Transverse colon (tissue), 4 donors: ENCODE results near the gene SDHAF3. TPM values are rescaled to one million over a fixed set of nuclear protein-coding genes. Genes with fewer than 3 reads are reported as not detected.
"Not testable (repeated sequence)": the region's sequence is repeated elsewhere in the genome, so short reads cannot be mapped to it uniquely, and the experiment has no call there.

Experiments
- DNase-seq: peaks from one replicate; pipeline ENCODE4 v3.0.0-alpha.2; 2019
- H3K27ac ChIP-seq, 4 donors: fragments of 200-600 bp; sonication (generic); 2 replicates each; pipeline ENCODE4 v1.5.1; 2016 to 2018; ENCODE audit warnings: inconsistent platforms in 4 of 4
- H3K27me3 ChIP-seq: fragments of 200-600 bp; sonication (generic); 2 replicates; pipeline ENCODE4 v1.5.1; 2017; ENCODE audit warnings: inconsistent platforms
- H3K36me3 ChIP-seq, 4 donors: fragments of 200-600 bp; sonication (generic); 2 replicates each; pipeline ENCODE4 v1.5.1; 2017 to 2019; ENCODE audit warnings: inconsistent platforms in 4 of 4
- H3K4me1 ChIP-seq, 4 donors: fragments of 200-600 bp; sonication (generic); 2 replicates each; pipeline ENCODE4 v1.5.1; 2017 to 2020; ENCODE audit warnings: inconsistent platforms in 4 of 4
- H3K4me3 ChIP-seq, 4 donors: fragments of 200-600 bp; sonication (generic); 1 replicate in 1 of 4; 2 replicates in 3 of 4; pipeline versions ENCODE4 v1.5.1 to v1.6.1; 2017 to 2019; ENCODE audit warnings: inconsistent platforms in 4 of 4
- H3K9me3 ChIP-seq, 2 donors: fragments of 200-600 bp; sonication (generic); 2 replicates each; pipeline ENCODE4 v1.5.1; 2017 to 2019; ENCODE audit warnings: inconsistent platforms in 2 of 2
- CTCF ChIP-seq, 5 experiments: fragments of 200-600 bp in 3 of 5; fragments of 450-650 bp in 2 of 5; sonication (generic) in 3 of 5; IDR thresholded peaks; 1 replicate in 2 of 5; 2 replicates in 3 of 5; pipeline ENCODE4 v1.5.1; 2016 to 2017; ENCODE audit warnings: antibody characterized with exemption in 5 of 5, inconsistent platforms in 3 of 5, mild to moderate bottlenecking in 2 of 5, moderate library complexity in 1 of 5
- EP300 ChIP-seq: sonication (generic); formaldehyde crosslinking; IDR thresholded peaks from one replicate; pipeline ENCODE4 v1.6.1; 2017; ENCODE audit warnings: antibody characterized with exemption, low read depth
- POLR2A ChIP-seq: fragments of 450-650 bp; IDR thresholded peaks from one replicate; pipeline ENCODE4 v1.6.1; 2016; ENCODE audit warnings: antibody characterized with exemption, mild to moderate bottlenecking, moderate library complexity
- POLR2AphosphoS5 ChIP-seq, 3 donors: sonication (generic); formaldehyde crosslinking; IDR thresholded peaks; one replicate each; pipeline ENCODE4 v1.6.1; 2016; ENCODE audit warnings: antibody characterized with exemption in 3 of 3
- WGBS, 2 donors: methylation state at CpG; one replicate each; pipeline ENCODE4 v1.1.5; 2018; ENCODE audit warnings: low coverage in 1 of 2; 5-methylcytosine and 5-hydroxymethylcytosine counted together
- in situ Hi-C, 4 donors: fragments of 200-750 bp; cut with MboI; loops; one replicate each; pipeline versions ENCODE4 v1.15.0 to v1.15.1; 2017; ENCODE audit warnings: low sequenced_read_pairs in 3 of 4, low pct_ligation_motif_present in 1 of 4, low pct_unique_long_range_greater_than_20kb in 1 of 4
- intact Hi-C: fragments of 100-400 bp; cut with DNase I; formaldehyde crosslinking; loops from one replicate; pipeline ENCODE4 v1.15.1; 2023; ENCODE audit warnings: low total_unique reads
- total RNA-seq, 4 donors: library from RNA; depleted of rRNA; stranded (reverse); fragments of >200 nt; gene quantifications; one replicate each; pipeline ENCODE4 v1.1.0, GENCODE V29; 2016

The SDHAF3 gene
- total RNA-seq, 4 donors from 2014 or later: 0.60 to 7.5 (median 5.3) TPM; not detected in 1

- Histone ChIP-seq H3K27me3 (no peaks in the 10 kb centered on the region), H3K27ac (peak overlapping the region; percentile 84 to 87 (median 84)), H3K4me3 (peak overlapping the region; percentile 56 to 92 (median 67)), H3K4me1 (peaks cover 6 to 17% (median 15%) of the 10 kb centered on the region in 4 donors), H3K36me3 (no peaks in the 10 kb centered on the region), H3K9me3 (no peaks in the 10 kb centered on the region)
- no peak for TF ChIP-seq POLR2AphosphoS5 (IDR thresholded peaks at IDR 0.05)
- no peak for TF ChIP-seq CTCF (IDR thresholded peaks at IDR 0.05)
- TF ChIP-seq EP300: no peak
- WGBS, 2 donors: 12 to 19% methylated on average over 13 of the region's 13 CpGs
- intact Hi-C loops (no loop called here), in situ Hi-C loops (loop anchor here in 1 of 4 donors (25.0 kb wide), 1 partner anchor 719 kb away; no protein-coding TSS in a partner anchor)
- DNase-seq: no peak
Observed at GRCh38 chr7:97118306-97118917, 914 bp downstream of the SDHAF3 start.

- in situ Hi-C loops (loop anchor here in 1 of 4 donors (25.0 kb wide), 1 partner anchor 718 kb away; no protein-coding TSS in a partner anchor), intact Hi-C loops (no loop called here)
- WGBS, 2 donors: 93 to 96% methylated on average over 2 of the region's 2 CpGs
- H3K27ac ChIP-seq: no peak overlapping the region
- TF ChIP-seq POLR2AphosphoS5 (IDR thresholded peaks at IDR 0.05): no peak
- TF ChIP-seq POLR2A: no peak
- no peak for TF ChIP-seq EP300
- no peak for TF ChIP-seq CTCF (IDR thresholded peaks at IDR 0.05)
- no peaks in the 10 kb centered on the region for H3K27me3 ChIP-seq
- peaks cover 6 to 17% (median 15%) of the 10 kb centered on the region in 4 donors for H3K4me1 ChIP-seq
- DNase-seq: no peak
- no peaks in the 10 kb centered on the region for H3K9me3 ChIP-seq
- no peaks in the 10 kb centered on the region for H3K36me3 ChIP-seq
- H3K4me3 ChIP-seq: no peak overlapping the region
Observed at GRCh38 chr7:97119747-97120146, 2.2 kb downstream of the SDHAF3 start.

GRCh38 chr7:97120713-97121457, 3.4 kb downstream of the SDHAF3 start:
- intact Hi-C loops (no loop called here), in situ Hi-C loops (loop anchor here in 1 of 4 donors (25.0 kb wide), 1 partner anchor 716 kb away; no protein-coding TSS in a partner anchor)
- no peaks in the 10 kb centered on the region for H3K9me3 ChIP-seq
- no peak for TF ChIP-seq EP300
- no peak for TF ChIP-seq POLR2A
- TF ChIP-seq CTCF (IDR thresholded peaks at IDR 0.05): no peak
- TF ChIP-seq POLR2AphosphoS5 (IDR thresholded peaks at IDR 0.05): no peak
- 86 to 91% methylated on average over 5 of the region's 5 CpGs for WGBS, 2 donors
- H3K4me3 ChIP-seq: no peak overlapping the region
- H3K27ac ChIP-seq: no peak overlapping the region
- H3K27me3 ChIP-seq: no peaks in the 10 kb centered on the region
- peaks cover 6 to 17% (median 15%) of the 10 kb centered on the region in 4 donors for H3K4me1 ChIP-seq
- DNase-seq: no peak
- H3K36me3 ChIP-seq: no peaks in the 10 kb centered on the region

GRCh38 chr7:97123115-97123514, 5.6 kb downstream of the SDHAF3 start:
- H3K27ac ChIP-seq, H3K9me3 ChIP-seq: not testable (repeated sequence)
- 50 to 92% methylated on average over 1 to 2 of the region's 2 CpGs for WGBS, 2 donors

More at GRCh38 chr7:97123115-97123514, 5.6 kb downstream of the SDHAF3 start:
- intact Hi-C loops, H3K36me3 ChIP-seq, DNase-seq, H3K27me3 ChIP-seq, H3K4me3 ChIP-seq: not testable (repeated sequence)
- peaks cover 6 to 12% (median 10%) of the 10 kb centered on the region in 4 donors for H3K4me1 ChIP-seq
- in situ Hi-C loops: loop anchor here in 1 of 4 donors (25.0 kb wide), 1 partner anchor 714 kb away; no protein-coding TSS in a partner anchor
